HEK293 (cell line): Measurements from ENCODE around the gene WRAP73.

ENCODE experiments used
- CTCF ChIA-PET: fragments of 350-600 bp; formaldehyde crosslinking; extraction: SDS; loops from one replicate; lab custom pipeline; 2021; ENCODE audit warnings: antibody characterized with exemption; lab: Yijun Ruan, JAX
- POLR2A ChIA-PET: fragments of 300-600 bp; formaldehyde crosslinking; extraction: SDS; loops from one replicate; lab custom pipeline; 2020; ENCODE audit warnings: antibody characterized with exemption, inconsistent platforms; lab: Yijun Ruan, JAX
- H3K27ac ChIP-seq: fragments of 200-500 bp; sonication (Bioruptor generic); 2 replicates; pipeline ENCODE4 v1.5.1; 2014; ENCODE audit warnings: low read depth, low read length, control low read depth, inconsistent platforms; ENCODE audit errors: extremely low read depth
- H3K36me3 ChIP-seq, 2 experiments: fragments of 200-500 bp in 1 of 2; sonication (Bioruptor generic) in 1 of 2; 1 replicate in 1 of 2; 2 replicates in 1 of 2; pipeline ENCODE4 v1.5.1; 2014 to 2017; ENCODE audit warnings: inconsistent platforms in 2 of 2, low read length in 2 of 2; ENCODE audit not compliant: control insufficient read depth in 2 of 2, insufficient read depth in 1 of 2
- H3K4me1 ChIP-seq: fragments of 200-500 bp; sonication (Bioruptor generic); 2 replicates; pipeline ENCODE4 v1.5.1; 2014; ENCODE audit warnings: mild to moderate bottlenecking, low read length, inconsistent platforms; ENCODE audit not compliant: control insufficient read depth, insufficient read depth
- H3K4me3 ChIP-seq: 2 replicates; pipeline ENCODE4 v1.5.1; 2011; ENCODE audit warnings: low read depth, mild to moderate bottlenecking, control low read depth, low read length, moderate library complexity
- H3K9me3 ChIP-seq: fragments of 200-500 bp; sonication (Bioruptor generic); 2 replicates; pipeline ENCODE4 v1.5.1; 2014; ENCODE audit warnings: low read depth, low read length, inconsistent platforms; ENCODE audit not compliant: control insufficient read depth, insufficient read depth
- BCL11A ChIP-seq: fragments of 450-650 bp; formaldehyde crosslinking; IDR thresholded peaks from 2 replicates; pipeline ENCODE4 v1.5.1; 2016; ENCODE audit warnings: low read depth, missing biosample characterization, missing genetic modification characterization
- GFI1B ChIP-seq: fragments of 450-650 bp; formaldehyde crosslinking; IDR thresholded peaks from 2 replicates; pipeline ENCODE4 v1.5.1; 2016; ENCODE audit warnings: missing biosample characterization, missing genetic modification characterization
- HOXD13 ChIP-seq: sonication (generic); formaldehyde crosslinking; IDR thresholded peaks from 2 replicates; pipeline ENCODE4 v1.8.0; 2022; ENCODE audit warnings: missing genetic modification reagents, borderline replicate concordance
- IKZF3 ChIP-seq: fragments of 450-650 bp; IDR thresholded peaks from 2 replicates; pipeline ENCODE4 v1.5.0; 2018; ENCODE audit warnings: missing biosample characterization, mild to moderate bottlenecking, missing genetic modification characterization, moderate library complexity
- MZF1 ChIP-seq: fragments of 450-650 bp; formaldehyde crosslinking; IDR thresholded peaks from 2 replicates; pipeline ENCODE4 v1.5.1; 2017; ENCODE audit warnings: missing biosample characterization, missing genetic modification characterization, borderline replicate concordance
- SCRT1 ChIP-seq: fragments of 450-650 bp; formaldehyde crosslinking; IDR thresholded peaks from 2 replicates; pipeline ENCODE4 v1.5.1; 2016; ENCODE audit warnings: missing biosample characterization, missing genetic modification characterization, borderline replicate concordance
- SCRT2 ChIP-seq: fragments of 450-650 bp; formaldehyde crosslinking; IDR thresholded peaks from 2 replicates; pipeline ENCODE4 v1.5.1; 2016; ENCODE audit warnings: missing biosample characterization, missing genetic modification characterization
- SETDB1 ChIP-seq: IDR thresholded peaks from one replicate; pipeline ENCODE4 v1.6.1; 2017; ENCODE audit warnings: mild to moderate bottlenecking, low read length, moderate library complexity, mixed read lengths; ENCODE audit not compliant: insufficient read length
- ZBTB48 ChIP-seq: fragments of 450-650 bp; formaldehyde crosslinking; IDR thresholded peaks from 2 replicates; pipeline ENCODE4 v1.5.1; 2016; ENCODE audit warnings: missing biosample characterization, missing genetic modification characterization
- ZBTB8A ChIP-seq: fragments of 450-650 bp; formaldehyde crosslinking; IDR thresholded peaks from 2 replicates; pipeline ENCODE4 v1.5.1; 2016; ENCODE audit warnings: missing biosample characterization, missing genetic modification characterization
- ZFP41 ChIP-seq: fragments of 450-650 bp; formaldehyde crosslinking; IDR thresholded peaks from 2 replicates; pipeline ENCODE4 v1.5.1; 2016; ENCODE audit warnings: missing biosample characterization, missing genetic modification characterization, borderline replicate concordance
- ZNF121 ChIP-seq: fragments of 450-650 bp; formaldehyde crosslinking; IDR thresholded peaks from 2 replicates; pipeline ENCODE4 v1.5.1; 2016; ENCODE audit warnings: missing biosample characterization, missing genetic modification characterization
- ZNF16 ChIP-seq: fragments of 450-650 bp; formaldehyde crosslinking; IDR thresholded peaks from 2 replicates; pipeline ENCODE4 v1.5.1; 2016; ENCODE audit warnings: low read depth, missing biosample characterization, missing genetic modification characterization
- ZNF202 ChIP-seq: fragments of 450-650 bp; formaldehyde crosslinking; IDR thresholded peaks from 2 replicates; pipeline ENCODE4 v1.5.1; 2016; ENCODE audit warnings: missing biosample characterization, missing genetic modification characterization, borderline replicate concordance
- ZNF23 ChIP-seq: fragments of 450-650 bp; formaldehyde crosslinking; IDR thresholded peaks from 2 replicates; pipeline ENCODE4 v1.5.1; 2016; ENCODE audit warnings: missing biosample characterization, missing genetic modification characterization, borderline replicate concordance
- ZNF292 ChIP-seq: fragments of 450-650 bp; formaldehyde crosslinking; IDR thresholded peaks from 2 replicates; pipeline ENCODE4 v1.5.1; 2016; ENCODE audit warnings: low read depth, missing biosample characterization, missing genetic modification characterization, borderline replicate concordance
- ZNF404 ChIP-seq: fragments of 450-650 bp; formaldehyde crosslinking; IDR thresholded peaks from 2 replicates; pipeline ENCODE4 v1.5.1; 2017; ENCODE audit warnings: missing biosample characterization, missing genetic modification characterization
- ZNF416 ChIP-seq: fragments of 450-650 bp; formaldehyde crosslinking; IDR thresholded peaks from 2 replicates; pipeline ENCODE4 v1.5.1; 2016; ENCODE audit warnings: missing biosample characterization, missing genetic modification characterization
- ZNF449 ChIP-seq: fragments of 450-650 bp; formaldehyde crosslinking; IDR thresholded peaks from 2 replicates; pipeline ENCODE4 v1.5.1; 2017; ENCODE audit warnings: missing biosample characterization, mild to moderate bottlenecking, missing genetic modification characterization, moderate library complexity
- ZNF514 ChIP-seq: fragments of 450-650 bp; formaldehyde crosslinking; IDR thresholded peaks from 2 replicates; pipeline ENCODE4 v1.5.1; 2016; ENCODE audit warnings: missing biosample characterization, missing genetic modification characterization
- ZNF658 ChIP-seq: fragments of 450-650 bp; formaldehyde crosslinking; IDR thresholded peaks from 2 replicates; pipeline ENCODE4; 2016; ENCODE audit warnings: missing biosample characterization, missing genetic modification characterization
- ZNF670 ChIP-seq: fragments of 450-650 bp; formaldehyde crosslinking; IDR thresholded peaks from 2 replicates; pipeline ENCODE4 v1.5.1; 2016; ENCODE audit warnings: missing biosample characterization, missing genetic modification characterization, low read depth
- ZSCAN18 ChIP-seq: fragments of 450-650 bp; formaldehyde crosslinking; IDR thresholded peaks from 2 replicates; pipeline ENCODE4 v1.5.1; 2016; ENCODE audit warnings: missing biosample characterization, missing genetic modification characterization
- ZSCAN23 ChIP-seq: fragments of 450-650 bp; formaldehyde crosslinking; IDR thresholded peaks from 2 replicates; pipeline ENCODE4 v1.5.1; 2016; ENCODE audit warnings: missing biosample characterization, missing genetic modification characterization

WRAP73 gene

GRCh38 chr1:3634059-3634800 lies 15.7 kb downstream of the WRAP73 start:
- no peak for TF ChIP-seq ZNF449 (tag by site-specific recombination)
- no peak for TF ChIP-seq ZNF416 (tag by site-specific recombination)
- no peak for TF ChIP-seq ZNF404 (tag by site-specific recombination)
- no peak for TF ChIP-seq ZSCAN18 (tag by site-specific recombination)
- no peak for TF ChIP-seq SETDB1
- TF ChIP-seq ZNF658 (tag by site-specific recombination), result no peak
- no peak for TF ChIP-seq ZFP41 (tag by site-specific recombination)
- no peak for TF ChIP-seq ZBTB8A (tag by site-specific recombination)
- no peak for TF ChIP-seq IKZF3 (tag by site-specific recombination)
- no peak for TF ChIP-seq ZSCAN23 (tag by site-specific recombination)
- no peak for TF ChIP-seq ZNF514
- TF ChIP-seq ZNF16 (tag by site-specific recombination), result no peak
- no peak for TF ChIP-seq ZBTB48 (tag by site-specific recombination)
- TF ChIP-seq GFI1B (tag by site-specific recombination), result no peak
- no peak for TF ChIP-seq BCL11A (tag by site-specific recombination)
- no peak for TF ChIP-seq ZNF670 (tag by site-specific recombination)
- TF ChIP-seq MZF1 (tag by site-specific recombination), result no peak
- Histone ChIP-seq H3K9me3 (no peaks in the 10 kb centered on the region), H3K4me3 (no peak overlapping the region), H3K4me1 (no peaks in the 10 kb centered on the region), H3K27ac (no peak overlapping the region), H3K36me3 (peaks cover 7 to 100% of the 10 kb centered on the region in 2 experiments; a peak in 2 of 3 replicates)
- ChIA-PET POLR2A (no interaction called here), CTCF (no interaction called here)

GRCh38 chr1:3633344-3634058 lies 16.4 kb downstream of the WRAP73 start:
- H3K36me3 ChIP-seq, result peaks cover 9 to 100% of the 10 kb centered on the region in 2 experiments; a peak in 2 of 3 replicates

More at GRCh38 chr1:3633344-3634058, 16.4 kb downstream of the WRAP73 start:
- Histone ChIP-seq H3K4me1 (no peaks in the 10 kb centered on the region), H3K9me3 (no peaks in the 10 kb centered on the region), H3K4me3 (no peak overlapping the region), H3K27ac (no peak overlapping the region)
- TF ChIP-seq ZNF292 (tag by site-specific recombination) (no peak), ZNF23 (tag by site-specific recombination) (no peak), HOXD13 (CRISPR knock-in tag) (no peak), SCRT1 (tag by site-specific recombination) (peak; percentile 57; the same call in 1 of the 2 replicates), ZNF202 (tag by site-specific recombination) (no peak), ZNF121 (no peak), SCRT2 (tag by site-specific recombination) (peak; percentile 87)
- ChIA-PET CTCF (no interaction called here), POLR2A (no interaction called here)
